HEK293 (cell line): ENCODE data around the gene TSHZ3.

Experiments
- KLF10 ChIP-seq: fragments of 450-650 bp; IDR thresholded peaks from 2 replicates; pipeline ENCODE4 v1.5.1; 2018; ENCODE audit warnings: missing biosample characterization, mild to moderate bottlenecking, missing genetic modification characterization
- KLF16 ChIP-seq: fragments of 450-650 bp; formaldehyde crosslinking; IDR thresholded peaks from 2 replicates; pipeline ENCODE4 v1.5.1; 2017; ENCODE audit warnings: missing biosample characterization, missing genetic modification characterization
- KLF7 ChIP-seq: fragments of 450-650 bp; formaldehyde crosslinking; IDR thresholded peaks from 2 replicates; pipeline ENCODE4 v1.5.1; 2016; ENCODE audit warnings: missing biosample characterization, missing genetic modification characterization, borderline replicate concordance
- KLF9 ChIP-seq: fragments of 450-650 bp; formaldehyde crosslinking; IDR thresholded peaks from 2 replicates; pipeline ENCODE4 v1.5.1; 2016; ENCODE audit warnings: missing biosample characterization, missing genetic modification characterization, low read depth
- OSR2 ChIP-seq: fragments of 450-650 bp; formaldehyde crosslinking; IDR thresholded peaks from 2 replicates; pipeline ENCODE4 v1.5.1; 2016; ENCODE audit warnings: missing biosample characterization, missing genetic modification characterization
- SP2 ChIP-seq: fragments of 450-650 bp; formaldehyde crosslinking; IDR thresholded peaks from 2 replicates; pipeline ENCODE4 v1.5.1; 2016; ENCODE audit warnings: missing biosample characterization, missing genetic modification characterization
- SP7 ChIP-seq: fragments of 450-650 bp; formaldehyde crosslinking; IDR thresholded peaks from 2 replicates; pipeline ENCODE4 v1.5.1; 2016; ENCODE audit warnings: missing biosample characterization, missing genetic modification characterization
- YY2 ChIP-seq: fragments of 450-650 bp; formaldehyde crosslinking; IDR thresholded peaks from 2 replicates; pipeline ENCODE4 v1.5.1; 2016; ENCODE audit warnings: missing biosample characterization, missing genetic modification characterization
- ZBTB1 ChIP-seq: fragments of 450-650 bp; formaldehyde crosslinking; IDR thresholded peaks from 2 replicates; pipeline ENCODE4 v1.5.1; 2016; ENCODE audit warnings: missing biosample characterization, missing genetic modification characterization
- ZBTB21 ChIP-seq: fragments of 450-650 bp; formaldehyde crosslinking; IDR thresholded peaks from 2 replicates; pipeline ENCODE4 v1.5.1; 2017; ENCODE audit warnings: missing biosample characterization, missing genetic modification characterization
- ZEB2 ChIP-seq: fragments of 450-650 bp; formaldehyde crosslinking; IDR thresholded peaks from 2 replicates; pipeline ENCODE4 v1.5.1; 2016; ENCODE audit warnings: missing biosample characterization, missing genetic modification characterization
- ZNF157 ChIP-seq: fragments of 450-650 bp; formaldehyde crosslinking; IDR thresholded peaks from 2 replicates; pipeline ENCODE4 v1.5.1; 2016; ENCODE audit warnings: missing biosample characterization, missing genetic modification characterization
- ZNF211 ChIP-seq: fragments of 450-650 bp; formaldehyde crosslinking; IDR thresholded peaks from 2 replicates; pipeline ENCODE4 v1.5.1; 2016; ENCODE audit warnings: low read depth, missing biosample characterization, missing genetic modification characterization
- ZNF266 ChIP-seq: fragments of 450-650 bp; formaldehyde crosslinking; IDR thresholded peaks from 2 replicates; pipeline ENCODE4 v1.5.1; 2016; ENCODE audit warnings: missing biosample characterization, missing genetic modification characterization, low read depth
- ZNF341 ChIP-seq: fragments of 450-650 bp; formaldehyde crosslinking; IDR thresholded peaks from 2 replicates; pipeline ENCODE4; 2016; ENCODE audit warnings: low read depth, missing biosample characterization, missing genetic modification characterization
- ZNF391 ChIP-seq: fragments of 450-650 bp; formaldehyde crosslinking; IDR thresholded peaks from 2 replicates; pipeline ENCODE4 v1.5.1; 2016; ENCODE audit warnings: low read depth, missing biosample characterization, missing genetic modification characterization, borderline replicate concordance
- ZNF394 ChIP-seq: fragments of 450-650 bp; formaldehyde crosslinking; IDR thresholded peaks from 2 replicates; pipeline ENCODE4 v1.5.1; 2016; ENCODE audit warnings: missing biosample characterization, missing genetic modification characterization, mild to moderate bottlenecking, moderate library complexity, borderline replicate concordance
- ZNF560 ChIP-seq: fragments of 450-650 bp; formaldehyde crosslinking; IDR thresholded peaks from 2 replicates; pipeline ENCODE4 v1.5.1; 2017; ENCODE audit warnings: missing biosample characterization, missing genetic modification characterization, borderline replicate concordance
- ZNF561 ChIP-seq: fragments of 450-650 bp; IDR thresholded peaks from 2 replicates; pipeline ENCODE4 v1.5.1; 2018; ENCODE audit warnings: missing biosample characterization, missing genetic modification characterization, borderline replicate concordance
- ZNF610 ChIP-seq: fragments of 450-650 bp; formaldehyde crosslinking; IDR thresholded peaks from 2 replicates; pipeline ENCODE4 v1.5.1; 2016; ENCODE audit warnings: missing biosample characterization, missing genetic modification characterization, borderline replicate concordance
- ZNF624 ChIP-seq: fragments of 450-650 bp; formaldehyde crosslinking; IDR thresholded peaks from 2 replicates; pipeline ENCODE4 v1.5.1; 2017; ENCODE audit warnings: missing biosample characterization, missing genetic modification characterization
- ZNF629 ChIP-seq: fragments of 450-650 bp; formaldehyde crosslinking; IDR thresholded peaks from 2 replicates; pipeline ENCODE4 v1.5.1; 2017; ENCODE audit warnings: missing biosample characterization, missing genetic modification characterization
- TF ChIP-seq, protein P1 (sequence below): fragments of 450-650 bp; formaldehyde crosslinking; IDR thresholded peaks from 2 replicates; pipeline ENCODE4 v1.5.1; 2017; ENCODE audit warnings: missing biosample characterization, missing genetic modification characterization
- TF ChIP-seq, protein P2 (sequence below): fragments of 450-650 bp; formaldehyde crosslinking; IDR thresholded peaks from 2 replicates; pipeline ENCODE4 v1.5.1; 2016; ENCODE audit warnings: missing biosample characterization, missing genetic modification characterization
- TF ChIP-seq, protein P3 (sequence below): fragments of 450-650 bp; formaldehyde crosslinking; IDR thresholded peaks from 2 replicates; pipeline ENCODE4 v1.5.1; 2016; ENCODE audit warnings: missing biosample characterization, missing genetic modification characterization
- TF ChIP-seq, protein P4 (sequence below): fragments of 450-650 bp; formaldehyde crosslinking; conservative IDR thresholded peaks from 2 replicates; pipeline ENCODE4 v1.5.1; 2016; ENCODE audit warnings: low read depth, missing biosample characterization, missing genetic modification characterization

The TSHZ3 gene

GRCh38 chr19:31349160-31349881 is at the start of gene TSHZ3 (continued):
- TF ChIP-seq, protein P1, sequence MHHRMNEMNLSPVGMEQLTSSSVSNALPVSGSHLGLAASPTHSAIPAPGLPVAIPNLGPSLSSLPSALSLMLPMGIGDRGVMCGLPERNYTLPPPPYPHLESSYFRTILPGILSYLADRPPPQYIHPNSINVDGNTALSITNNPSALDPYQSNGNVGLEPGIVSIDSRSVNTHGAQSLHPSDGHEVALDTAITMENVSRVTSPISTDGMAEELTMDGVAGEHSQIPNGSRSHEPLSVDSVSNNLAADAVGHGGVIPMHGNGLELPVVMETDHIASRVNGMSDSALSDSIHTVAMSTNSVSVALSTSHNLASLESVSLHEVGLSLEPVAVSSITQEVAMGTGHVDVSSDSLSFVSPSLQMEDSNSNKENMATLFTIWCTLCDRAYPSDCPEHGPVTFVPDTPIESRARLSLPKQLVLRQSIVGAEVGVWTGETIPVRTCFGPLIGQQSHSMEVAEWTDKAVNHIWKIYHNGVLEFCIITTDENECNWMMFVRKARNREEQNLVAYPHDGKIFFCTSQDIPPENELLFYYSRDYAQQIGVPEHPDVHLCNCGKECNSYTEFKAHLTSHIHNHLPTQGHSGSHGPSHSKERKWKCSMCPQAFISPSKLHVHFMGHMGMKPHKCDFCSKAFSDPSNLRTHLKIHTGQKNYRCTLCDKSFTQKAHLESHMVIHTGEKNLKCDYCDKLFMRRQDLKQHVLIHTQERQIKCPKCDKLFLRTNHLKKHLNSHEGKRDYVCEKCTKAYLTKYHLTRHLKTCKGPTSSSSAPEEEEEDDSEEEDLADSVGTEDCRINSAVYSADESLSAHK (tag by site-specific recombination) = 0 out of 2 replicates have a peak, but pooled peaks have one; percentile 33
- TF ChIP-seq KLF9 (tag by site-specific recombination) (peak; percentile 83), KLF16 (tag by site-specific recombination) (peak; percentile 61), ZEB2 (tag by site-specific recombination) (0 out of 2 replicates have a peak, but pooled peaks have one; percentile 8), KLF10 (tag by site-specific recombination) (peak; percentile 63), ZNF610 (tag by site-specific recombination) (0 out of 2 replicates have a peak, but pooled peaks have one; percentile 7), KLF7 (tag by site-specific recombination) (0 out of 2 replicates have a peak, but pooled peaks have one; percentile 61), ZNF157 (tag by site-specific recombination) (no peak), SP2 (tag by site-specific recombination) (peak; percentile 78), YY2 (tag by site-specific recombination) (no peak), ZNF624 (tag by site-specific recombination) (no peak), ZNF629 (peak; percentile 22; the same call in 1 of the 2 replicates), OSR2 (peak; percentile 73; the same call in 1 of the 2 replicates), ZNF341 (peak; percentile 55; the same call in 1 of the 2 replicates), ZNF394 (no peak), SP7 (tag by site-specific recombination) (peak; percentile 82), ZBTB1 (tag by site-specific recombination) (peak; percentile 67; the same call in 1 of the 2 replicates), ZNF266 (tag by site-specific recombination) (no peak), ZNF391 (tag by site-specific recombination) (no peak), ZBTB21 (peak; percentile 50; the same call in 1 of the 2 replicates), ZNF561 (tag by site-specific recombination) (peak; percentile 46; the same call in 1 of the 2 replicates), ZNF211 (tag by site-specific recombination) (no peak), ZNF560 (tag by site-specific recombination) (no peak)
- TF ChIP-seq, protein P2, sequence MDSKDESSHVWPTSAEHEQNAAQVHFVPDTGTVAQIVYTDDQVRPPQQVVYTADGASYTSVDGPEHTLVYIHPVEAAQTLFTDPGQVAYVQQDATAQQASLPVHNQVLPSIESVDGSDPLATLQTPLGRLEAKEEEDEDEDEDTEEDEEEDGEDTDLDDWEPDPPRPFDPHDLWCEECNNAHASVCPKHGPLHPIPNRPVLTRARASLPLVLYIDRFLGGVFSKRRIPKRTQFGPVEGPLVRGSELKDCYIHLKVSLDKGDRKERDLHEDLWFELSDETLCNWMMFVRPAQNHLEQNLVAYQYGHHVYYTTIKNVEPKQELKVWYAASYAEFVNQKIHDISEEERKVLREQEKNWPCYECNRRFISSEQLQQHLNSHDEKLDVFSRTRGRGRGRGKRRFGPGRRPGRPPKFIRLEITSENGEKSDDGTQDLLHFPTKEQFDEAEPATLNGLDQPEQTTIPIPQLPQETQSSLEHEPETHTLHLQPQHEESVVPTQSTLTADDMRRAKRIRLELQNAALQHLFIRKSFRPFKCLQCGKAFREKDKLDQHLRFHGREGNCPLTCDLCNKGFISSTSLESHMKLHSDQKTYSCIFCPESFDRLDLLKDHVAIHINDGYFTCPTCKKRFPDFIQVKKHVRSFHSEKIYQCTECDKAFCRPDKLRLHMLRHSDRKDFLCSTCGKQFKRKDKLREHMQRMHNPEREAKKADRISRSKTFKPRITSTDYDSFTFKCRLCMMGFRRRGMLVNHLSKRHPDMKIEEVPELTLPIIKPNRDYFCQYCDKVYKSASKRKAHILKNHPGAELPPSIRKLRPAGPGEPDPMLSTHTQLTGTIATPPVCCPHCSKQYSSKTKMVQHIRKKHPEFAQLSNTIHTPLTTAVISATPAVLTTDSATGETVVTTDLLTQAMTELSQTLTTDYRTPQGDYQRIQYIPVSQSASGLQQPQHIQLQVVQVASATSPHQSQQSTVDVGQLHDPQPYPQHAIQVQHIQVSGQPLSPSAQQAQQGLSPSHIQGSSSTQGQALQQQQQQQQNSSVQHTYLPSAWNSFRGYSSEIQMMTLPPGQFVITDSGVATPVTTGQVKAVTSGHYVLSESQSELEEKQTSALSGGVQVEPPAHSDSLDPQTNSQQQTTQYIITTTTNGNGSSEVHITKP (tag by site-specific recombination) = peak; percentile 24; the same call in 1 of the 2 replicates
- TF ChIP-seq, protein P3, sequence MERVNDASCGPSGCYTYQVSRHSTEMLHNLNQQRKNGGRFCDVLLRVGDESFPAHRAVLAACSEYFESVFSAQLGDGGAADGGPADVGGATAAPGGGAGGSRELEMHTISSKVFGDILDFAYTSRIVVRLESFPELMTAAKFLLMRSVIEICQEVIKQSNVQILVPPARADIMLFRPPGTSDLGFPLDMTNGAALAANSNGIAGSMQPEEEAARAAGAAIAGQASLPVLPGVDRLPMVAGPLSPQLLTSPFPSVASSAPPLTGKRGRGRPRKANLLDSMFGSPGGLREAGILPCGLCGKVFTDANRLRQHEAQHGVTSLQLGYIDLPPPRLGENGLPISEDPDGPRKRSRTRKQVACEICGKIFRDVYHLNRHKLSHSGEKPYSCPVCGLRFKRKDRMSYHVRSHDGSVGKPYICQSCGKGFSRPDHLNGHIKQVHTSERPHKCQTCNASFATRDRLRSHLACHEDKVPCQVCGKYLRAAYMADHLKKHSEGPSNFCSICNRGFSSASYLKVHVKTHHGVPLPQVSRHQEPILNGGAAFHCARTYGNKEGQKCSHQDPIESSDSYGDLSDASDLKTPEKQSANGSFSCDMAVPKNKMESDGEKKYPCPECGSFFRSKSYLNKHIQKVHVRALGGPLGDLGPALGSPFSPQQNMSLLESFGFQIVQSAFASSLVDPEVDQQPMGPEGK = peak; percentile 90
- TF ChIP-seq, protein P4, sequence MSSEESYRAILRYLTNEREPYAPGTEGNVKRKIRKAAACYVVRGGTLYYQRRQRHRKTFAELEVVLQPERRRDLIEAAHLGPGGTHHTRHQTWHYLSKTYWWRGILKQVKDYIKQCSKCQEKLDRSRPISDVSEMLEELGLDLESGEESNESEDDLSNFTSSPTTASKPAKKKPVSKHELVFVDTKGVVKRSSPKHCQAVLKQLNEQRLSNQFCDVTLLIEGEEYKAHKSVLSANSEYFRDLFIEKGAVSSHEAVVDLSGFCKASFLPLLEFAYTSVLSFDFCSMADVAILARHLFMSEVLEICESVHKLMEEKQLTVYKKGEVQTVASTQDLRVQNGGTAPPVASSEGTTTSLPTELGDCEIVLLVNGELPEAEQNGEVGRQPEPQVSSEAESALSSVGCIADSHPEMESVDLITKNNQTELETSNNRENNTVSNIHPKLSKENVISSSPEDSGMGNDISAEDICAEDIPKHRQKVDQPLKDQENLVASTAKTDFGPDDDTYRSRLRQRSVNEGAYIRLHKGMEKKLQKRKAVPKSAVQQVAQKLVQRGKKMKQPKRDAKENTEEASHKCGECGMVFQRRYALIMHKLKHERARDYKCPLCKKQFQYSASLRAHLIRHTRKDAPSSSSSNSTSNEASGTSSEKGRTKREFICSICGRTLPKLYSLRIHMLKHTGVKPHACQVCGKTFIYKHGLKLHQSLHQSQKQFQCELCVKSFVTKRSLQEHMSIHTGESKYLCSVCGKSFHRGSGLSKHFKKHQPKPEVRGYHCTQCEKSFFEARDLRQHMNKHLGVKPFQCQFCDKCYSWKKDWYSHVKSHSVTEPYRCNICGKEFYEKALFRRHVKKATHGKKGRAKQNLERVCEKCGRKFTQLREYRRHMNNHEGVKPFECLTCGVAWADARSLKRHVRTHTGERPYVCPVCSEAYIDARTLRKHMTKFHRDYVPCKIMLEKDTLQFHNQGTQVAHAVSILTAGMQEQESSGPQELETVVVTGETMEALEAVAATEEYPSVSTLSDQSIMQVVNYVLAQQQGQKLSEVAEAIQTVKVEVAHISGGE (tag by site-specific recombination) = peak; percentile 32
